Bronchial epithelial cell (primary cell): ENCODE results near the gene IQGAP3. TPM values are rescaled to one million over a fixed set of nuclear protein-coding genes. Genes with fewer than 3 reads are reported as not detected.

Experiments
- DNase-seq: peaks from one replicate; pipeline ENCODE4 v3.0.0-alpha.2; 2010; ENCODE audit warnings: low read depth
- FAIRE-seq: peaks from 2 replicates; lab custom pipeline; 2011; peaks lifted over from hg19 to GRCh38; lab: Jason Lieb, UNC
- H3K27me3 ChIP-seq: 2 replicates; pipeline ENCODE4 v1.5.1; 2011; ENCODE audit warnings: low read length; ENCODE audit not compliant: control insufficient read depth, insufficient read depth
- H3K36me3 ChIP-seq: 2 replicates; pipeline ENCODE4 v1.5.1; 2011; ENCODE audit warnings: low read length; ENCODE audit not compliant: control insufficient read depth, insufficient read depth
- H3K4me3 ChIP-seq: 2 replicates; pipeline ENCODE4 v1.5.1; 2011; ENCODE audit warnings: mild to moderate bottlenecking, low read depth, low read length, control low read depth
- CTCF ChIP-seq: IDR thresholded peaks from 2 replicates; pipeline ENCODE4 v1.5.1; 2011; ENCODE audit warnings: mild to moderate bottlenecking, moderate library complexity, low read length, control low read depth, inconsistent platforms; ENCODE audit not compliant: insufficient read depth, severe bottlenecking
- total RNA-seq: library from RNA; depleted of rRNA; stranded (reverse); fragments of >200 nt; gene quantifications from 2 replicates; pipeline ENCODE4 v1.2.1, GENCODE V29; 2014

Gene IQGAP3
- total RNA-seq, 1 donor from 2014 or later, result 0.53 TPM

GRCh38 chr1:156504821-156505678, 67.3 kb downstream of the IQGAP3 start:
- no peak for FAIRE-seq
- peak overlapping the region; percentile 30 for H3K4me3 ChIP-seq

GRCh38 chr1:156504438-156504813, 67.9 kb downstream of the IQGAP3 start:
- DNase-seq, result no peak
- no peak for FAIRE-seq
- Histone ChIP-seq H3K4me3 (no peak overlapping the region), H3K27me3 (no peaks in the 10 kb centered on the region), H3K36me3 (no peaks in the 10 kb centered on the region)
- TF ChIP-seq CTCF, result no peak

More at GRCh38 chr1:156504821-156505678, 67.3 kb downstream of the IQGAP3 start:
- no peak for TF ChIP-seq CTCF
- no peaks in the 10 kb centered on the region for H3K27me3 ChIP-seq
- no peaks in the 10 kb centered on the region for H3K36me3 ChIP-seq
- peak; percentile 95 for DNase-seq

- no peaks in the 10 kb centered on the region for H3K36me3 ChIP-seq
- H3K27me3 ChIP-seq, result no peaks in the 10 kb centered on the region
- FAIRE-seq (no peak), DNase-seq (peak; percentile 36)
- H3K4me3 ChIP-seq, result no peak overlapping the region
- no peak for TF ChIP-seq CTCF
Measured at GRCh38 chr1:156503698-156504437, 68.5 kb downstream of the IQGAP3 start.

- peak; percentile 97 for DNase-seq
- no peaks in the 10 kb centered on the region for H3K27me3 ChIP-seq
- H3K36me3 ChIP-seq, result no peaks in the 10 kb centered on the region
- no peak for TF ChIP-seq CTCF
- H3K4me3 ChIP-seq, result peak overlapping the region; percentile 28
- no peak for FAIRE-seq
Measured at GRCh38 chr1:156502894-156503697, 69.3 kb downstream of the IQGAP3 start.

- H3K27me3 ChIP-seq, result no peaks in the 10 kb centered on the region
- FAIRE-seq (no peak), DNase-seq (peak; percentile 29)
- H3K4me3 ChIP-seq, result no peak overlapping the region
- TF ChIP-seq CTCF, result no peak
- no peaks in the 10 kb centered on the region for H3K36me3 ChIP-seq
Measured at GRCh38 chr1:156502391-156502893, 69.9 kb downstream of the IQGAP3 start.
